Vagina (tissue), 2 donors: ENCODE results near the gene F2RL3. TPM values are rescaled to one million over a fixed set of nuclear protein-coding genes. Genes with fewer than 3 reads are reported as not detected.
"Not testable (repeated sequence)": the region's sequence is repeated elsewhere in the genome, so short reads cannot be mapped to it uniquely, and the experiment has no call there.

ENCODE experiments used
- DNase-seq, 2 donors: peaks; one replicate each; pipeline ENCODE4 v3.0.0-alpha.2; 2017; ENCODE audit errors: extremely low spot score in 2 of 2
- H3K27ac ChIP-seq: fragments of 200-600 bp; sonication (generic); one replicate; pipeline ENCODE4 v1.5.1; 2019
- H3K27me3 ChIP-seq: fragments of 200-600 bp; sonication (generic); one replicate; pipeline ENCODE4 v1.5.1; 2019
- H3K36me3 ChIP-seq, 2 donors: fragments of 200-600 bp; sonication (generic); one replicate each; pipeline ENCODE4 v1.5.1; 2017 to 2019
- H3K4me1 ChIP-seq: fragments of 200-600 bp; sonication (generic); one replicate; pipeline ENCODE4 v1.5.1; 2019
- H3K4me3 ChIP-seq, 2 donors: fragments of 200-600 bp; sonication (generic); 1 replicate in 1 of 2; 2 replicates in 1 of 2; pipeline ENCODE4 v1.5.1; 2016 to 2019
- H3K9me3 ChIP-seq: fragments of 200-600 bp; sonication (generic); one replicate; pipeline ENCODE4 v1.5.1; 2019
- POLR2A ChIP-seq, 2 donors: fragments of 450-650 bp; IDR thresholded peaks; one replicate each; pipeline ENCODE4 v1.6.1; 2017; ENCODE audit warnings: antibody characterized with exemption in 2 of 2, mild to moderate bottlenecking in 2 of 2, moderate library complexity in 2 of 2
- POLR2AphosphoS5 ChIP-seq, 2 donors: sonication (generic); formaldehyde crosslinking; IDR thresholded peaks; one replicate each; pipeline ENCODE4 v1.9.0; 2017; ENCODE audit warnings: antibody characterized with exemption in 2 of 2, mild to moderate bottlenecking in 2 of 2, low read depth in 1 of 2; ENCODE audit not compliant: insufficient read depth in 1 of 2
- intact Hi-C: fragments of 100-400 bp; cut with DNase I; formaldehyde crosslinking; loops from one replicate; pipeline ENCODE4 v1.15.1; 2023
- total RNA-seq: library from RNA; depleted of rRNA; stranded (reverse); fragments of >200 nt; gene quantifications from one replicate; pipeline ENCODE4 v1.2.3, GENCODE V29; 2016
- TF ChIP-seq, protein P1 (sequence below), 3 experiments: fragments of 450-650 bp in 2 of 3; fragments of 200-600 bp in 1 of 3; sonication (generic) in 1 of 3; IDR thresholded peaks; one replicate each; pipeline ENCODE4 v1.5.1; 2017 to 2019; ENCODE audit warnings: antibody characterized with exemption in 3 of 3, mild to moderate bottlenecking in 2 of 3, moderate library complexity in 2 of 3

Gene F2RL3
- total RNA-seq, 1 donor from 2014 or later: 8.3 TPM

- Histone ChIP-seq H3K27ac (no peak overlapping the region), H3K4me1 (peaks cover 11% of the 10 kb centered on the region), H3K9me3 (no peaks in the 10 kb centered on the region), H3K4me3 (no peak overlapping the region), H3K27me3 (no peaks in the 10 kb centered on the region), H3K36me3 (peaks cover 0 to 88% of the 10 kb centered on the region in 2 donors)
- intact Hi-C loops: no loop called here
- TF ChIP-seq, protein P1, sequence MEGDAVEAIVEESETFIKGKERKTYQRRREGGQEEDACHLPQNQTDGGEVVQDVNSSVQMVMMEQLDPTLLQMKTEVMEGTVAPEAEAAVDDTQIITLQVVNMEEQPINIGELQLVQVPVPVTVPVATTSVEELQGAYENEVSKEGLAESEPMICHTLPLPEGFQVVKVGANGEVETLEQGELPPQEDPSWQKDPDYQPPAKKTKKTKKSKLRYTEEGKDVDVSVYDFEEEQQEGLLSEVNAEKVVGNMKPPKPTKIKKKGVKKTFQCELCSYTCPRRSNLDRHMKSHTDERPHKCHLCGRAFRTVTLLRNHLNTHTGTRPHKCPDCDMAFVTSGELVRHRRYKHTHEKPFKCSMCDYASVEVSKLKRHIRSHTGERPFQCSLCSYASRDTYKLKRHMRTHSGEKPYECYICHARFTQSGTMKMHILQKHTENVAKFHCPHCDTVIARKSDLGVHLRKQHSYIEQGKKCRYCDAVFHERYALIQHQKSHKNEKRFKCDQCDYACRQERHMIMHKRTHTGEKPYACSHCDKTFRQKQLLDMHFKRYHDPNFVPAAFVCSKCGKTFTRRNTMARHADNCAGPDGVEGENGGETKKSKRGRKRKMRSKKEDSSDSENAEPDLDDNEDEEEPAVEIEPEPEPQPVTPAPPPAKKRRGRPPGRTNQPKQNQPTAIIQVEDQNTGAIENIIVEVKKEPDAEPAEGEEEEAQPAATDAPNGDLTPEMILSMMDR (IDR thresholded peaks at IDR 0.05): no peak
- no peak for DNase-seq
Observed at GRCh38 chr19:16869331-16869972, 19.3 kb upstream of the F2RL3 start.

DNA sequence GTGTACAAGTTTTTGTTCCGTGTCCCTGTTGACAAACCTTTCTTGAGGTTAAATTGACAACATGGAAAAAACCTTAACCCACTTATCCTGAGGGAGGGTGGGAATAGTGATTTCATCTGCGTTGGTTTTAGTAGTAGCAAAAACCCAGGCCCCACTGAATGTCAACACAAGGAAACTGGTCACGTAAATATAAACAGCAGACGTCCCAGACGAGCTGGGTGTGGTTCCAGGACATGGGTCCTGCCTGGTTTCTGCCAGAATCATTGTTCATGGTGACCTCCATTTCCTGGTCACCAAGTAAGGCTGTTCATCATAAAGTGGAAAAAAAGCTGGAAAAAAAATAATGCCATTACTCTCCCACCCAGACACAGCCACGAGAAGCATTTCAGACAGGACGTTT is 16.9 kb upstream of the F2RL3 start:
- H3K27me3 ChIP-seq: no peaks in the 10 kb centered on the region
- intact Hi-C loops: no loop called here
- peak overlapping the region; percentile 12 for H3K27ac ChIP-seq
- TF ChIP-seq POLR2AphosphoS5 (IDR thresholded peaks at IDR 0.05; ENCODE audit: insufficient read depth in 1 of 2, low read depth in 1 of 2): peak in 1 of 2 donors; percentile 63
- TF ChIP-seq, protein P1 (IDR thresholded peaks at IDR 0.05): no peak
- no peak for DNase-seq
- peaks cover 0 to 74% of the 10 kb centered on the region in 2 donors for H3K36me3 ChIP-seq
- no peak overlapping the region for H3K4me3 ChIP-seq
- H3K4me1 ChIP-seq: peaks cover 17% of the 10 kb centered on the region
- H3K9me3 ChIP-seq: no peaks in the 10 kb centered on the region

DNA sequence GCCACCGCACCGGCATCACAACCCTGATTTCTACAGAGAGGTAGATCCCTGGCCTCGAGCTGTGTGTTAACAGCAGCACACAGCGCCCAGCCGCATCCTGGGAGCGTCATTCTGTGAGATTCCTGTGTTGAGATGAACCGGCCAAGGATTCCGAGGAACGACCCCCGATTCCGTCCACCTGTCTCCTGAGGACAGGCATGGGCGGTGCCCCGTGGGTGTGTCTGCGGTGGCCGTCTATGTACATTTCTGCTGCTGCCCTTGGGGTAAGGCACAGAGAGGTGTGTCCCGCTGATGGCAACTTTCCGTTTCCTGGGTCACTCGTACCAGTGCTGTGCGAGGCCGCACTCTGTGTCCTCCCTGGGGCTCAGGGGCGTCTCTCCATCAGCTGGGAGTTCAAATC is 16.1 kb upstream of the F2RL3 start:
- TF ChIP-seq, protein P1 (IDR thresholded peaks at IDR 0.05): no peak
- TF ChIP-seq POLR2AphosphoS5 (IDR thresholded peaks at IDR 0.05; ENCODE audit: insufficient read depth in 1 of 2, low read depth in 1 of 2) (no peak), POLR2A (IDR thresholded peaks at IDR 0.05) (no peak)
- intact Hi-C loops: no loop called here
- peaks cover 0 to 74% of the 10 kb centered on the region in 2 donors for H3K36me3 ChIP-seq
- H3K9me3 ChIP-seq: no peaks in the 10 kb centered on the region
- H3K4me3 ChIP-seq: no peak overlapping the region
- DNase-seq: no peak
- H3K27ac ChIP-seq: no peak overlapping the region
- H3K4me1 ChIP-seq: peaks cover 17% of the 10 kb centered on the region
- no peaks in the 10 kb centered on the region for H3K27me3 ChIP-seq

- no peak overlapping the region for H3K4me3 ChIP-seq
- TF ChIP-seq POLR2A (IDR thresholded peaks at IDR 0.05) (no peak), POLR2AphosphoS5 (IDR thresholded peaks at IDR 0.05; ENCODE audit: insufficient read depth in 1 of 2, low read depth in 1 of 2) (no peak)
- TF ChIP-seq, protein P1 (IDR thresholded peaks at IDR 0.05): no peak
- no peaks in the 10 kb centered on the region for H3K27me3 ChIP-seq
- peaks cover 17% of the 10 kb centered on the region for H3K4me1 ChIP-seq
- peaks cover 0 to 74% of the 10 kb centered on the region in 2 donors for H3K36me3 ChIP-seq
- no peaks in the 10 kb centered on the region for H3K9me3 ChIP-seq
- no peak for DNase-seq
- H3K27ac ChIP-seq: no peak overlapping the region
- intact Hi-C loops: no loop called here
Observed at GRCh38 chr19:16873594-16873993, 15.2 kb upstream of the F2RL3 start.

DNA sequence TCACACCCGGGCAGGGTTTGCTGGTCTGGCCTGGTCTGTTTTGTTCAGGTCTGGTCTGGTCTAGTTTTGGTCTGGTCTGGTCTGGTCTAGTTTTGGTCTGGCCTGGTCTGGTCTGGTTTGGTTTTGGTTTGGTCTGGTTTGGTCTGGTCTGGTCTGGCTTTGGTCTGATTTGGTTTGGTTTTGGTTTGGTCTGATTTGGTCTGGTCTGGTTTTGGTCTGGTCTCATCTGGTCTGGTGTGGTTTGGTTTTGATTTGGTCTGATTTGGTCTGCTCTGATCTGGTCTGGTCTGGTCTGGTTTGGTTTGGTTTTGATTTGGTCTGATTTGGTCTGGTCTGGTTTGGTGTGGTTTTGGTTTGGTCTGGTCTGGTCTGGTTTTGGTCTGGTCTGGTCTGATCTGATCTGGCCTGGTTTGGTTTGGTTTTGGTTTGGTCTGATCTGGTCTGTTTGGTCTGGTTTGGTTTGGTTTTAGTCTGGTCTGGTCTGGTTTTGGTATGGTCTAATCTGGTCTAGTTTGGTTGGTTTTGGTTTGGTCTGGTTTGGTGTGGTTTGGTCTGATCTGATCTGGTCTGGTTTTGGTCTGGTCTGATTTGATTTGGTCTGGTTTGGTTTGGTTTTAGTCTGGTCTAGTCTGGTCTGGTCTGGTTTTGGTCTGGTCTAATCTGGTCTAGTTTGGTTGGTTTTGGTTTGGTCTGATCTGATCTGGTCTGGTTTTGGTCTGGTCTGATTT is 14.4 kb upstream of the F2RL3 start:
- H3K36me3 ChIP-seq: peaks cover 0 to 74% of the 10 kb centered on the region in 2 donors
- DNase-seq: no peak
- H3K4me1 ChIP-seq: peaks cover 17% of the 10 kb centered on the region
- intact Hi-C loops: no loop called here
- no peaks in the 10 kb centered on the region for H3K27me3 ChIP-seq
- H3K9me3 ChIP-seq: no peaks in the 10 kb centered on the region
- peak overlapping the region; percentile 9 for H3K27ac ChIP-seq
- TF ChIP-seq, protein P1 (IDR thresholded peaks at IDR 0.05): no peak
- TF ChIP-seq POLR2AphosphoS5 (IDR thresholded peaks at IDR 0.05; ENCODE audit: insufficient read depth in 1 of 2, low read depth in 1 of 2) (no peak), POLR2A (IDR thresholded peaks at IDR 0.05) (no peak)
- no peak overlapping the region for H3K4me3 ChIP-seq

- intact Hi-C loops, H3K9me3 ChIP-seq, DNase-seq, H3K4me3 ChIP-seq, H3K27ac ChIP-seq, H3K27me3 ChIP-seq: not testable (repeated sequence)
- Histone ChIP-seq H3K4me1 (peaks cover 17% of the 10 kb centered on the region), H3K36me3 (peaks cover 0 to 74% of the 10 kb centered on the region in 2 donors)
Observed at GRCh38 chr19:16874978-16875299, 13.9 kb upstream of the F2RL3 start.
